Measurements from ENCODE around the gene RADX.

DNA sequence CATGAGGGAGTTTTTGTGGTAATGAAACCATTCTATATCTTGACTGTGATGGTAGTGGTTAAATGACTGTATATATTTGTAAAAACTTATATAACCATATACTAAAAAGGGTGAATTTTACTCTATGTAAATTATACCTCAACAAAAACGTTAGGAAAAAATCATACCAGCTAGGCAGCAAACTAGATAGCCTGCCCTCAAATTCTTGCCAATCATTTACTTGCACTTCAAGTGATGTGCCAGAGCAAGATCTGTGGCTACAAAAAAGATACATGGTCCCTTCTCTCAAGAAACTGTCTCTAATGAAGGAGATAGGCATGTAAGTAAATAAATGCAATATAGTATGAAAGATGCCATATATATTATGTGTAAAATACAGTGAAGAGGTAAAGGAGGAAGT, 104.7 kb downstream of the RADX start:
- TF ChIP-seq, protein P1, sequence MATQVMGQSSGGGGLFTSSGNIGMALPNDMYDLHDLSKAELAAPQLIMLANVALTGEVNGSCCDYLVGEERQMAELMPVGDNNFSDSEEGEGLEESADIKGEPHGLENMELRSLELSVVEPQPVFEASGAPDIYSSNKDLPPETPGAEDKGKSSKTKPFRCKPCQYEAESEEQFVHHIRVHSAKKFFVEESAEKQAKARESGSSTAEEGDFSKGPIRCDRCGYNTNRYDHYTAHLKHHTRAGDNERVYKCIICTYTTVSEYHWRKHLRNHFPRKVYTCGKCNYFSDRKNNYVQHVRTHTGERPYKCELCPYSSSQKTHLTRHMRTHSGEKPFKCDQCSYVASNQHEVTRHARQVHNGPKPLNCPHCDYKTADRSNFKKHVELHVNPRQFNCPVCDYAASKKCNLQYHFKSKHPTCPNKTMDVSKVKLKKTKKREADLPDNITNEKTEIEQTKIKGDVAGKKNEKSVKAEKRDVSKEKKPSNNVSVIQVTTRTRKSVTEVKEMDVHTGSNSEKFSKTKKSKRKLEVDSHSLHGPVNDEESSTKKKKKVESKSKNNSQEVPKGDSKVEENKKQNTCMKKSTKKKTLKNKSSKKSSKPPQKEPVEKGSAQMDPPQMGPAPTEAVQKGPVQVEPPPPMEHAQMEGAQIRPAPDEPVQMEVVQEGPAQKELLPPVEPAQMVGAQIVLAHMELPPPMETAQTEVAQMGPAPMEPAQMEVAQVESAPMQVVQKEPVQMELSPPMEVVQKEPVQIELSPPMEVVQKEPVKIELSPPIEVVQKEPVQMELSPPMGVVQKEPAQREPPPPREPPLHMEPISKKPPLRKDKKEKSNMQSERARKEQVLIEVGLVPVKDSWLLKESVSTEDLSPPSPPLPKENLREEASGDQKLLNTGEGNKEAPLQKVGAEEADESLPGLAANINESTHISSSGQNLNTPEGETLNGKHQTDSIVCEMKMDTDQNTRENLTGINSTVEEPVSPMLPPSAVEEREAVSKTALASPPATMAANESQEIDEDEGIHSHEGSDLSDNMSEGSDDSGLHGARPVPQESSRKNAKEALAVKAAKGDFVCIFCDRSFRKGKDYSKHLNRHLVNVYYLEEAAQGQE (IDR thresholded peaks at IDR 0.05; ENCODE audit: insufficient replicate concordance, low read depth): no peak
- TF ChIP-seq, protein P2, sequence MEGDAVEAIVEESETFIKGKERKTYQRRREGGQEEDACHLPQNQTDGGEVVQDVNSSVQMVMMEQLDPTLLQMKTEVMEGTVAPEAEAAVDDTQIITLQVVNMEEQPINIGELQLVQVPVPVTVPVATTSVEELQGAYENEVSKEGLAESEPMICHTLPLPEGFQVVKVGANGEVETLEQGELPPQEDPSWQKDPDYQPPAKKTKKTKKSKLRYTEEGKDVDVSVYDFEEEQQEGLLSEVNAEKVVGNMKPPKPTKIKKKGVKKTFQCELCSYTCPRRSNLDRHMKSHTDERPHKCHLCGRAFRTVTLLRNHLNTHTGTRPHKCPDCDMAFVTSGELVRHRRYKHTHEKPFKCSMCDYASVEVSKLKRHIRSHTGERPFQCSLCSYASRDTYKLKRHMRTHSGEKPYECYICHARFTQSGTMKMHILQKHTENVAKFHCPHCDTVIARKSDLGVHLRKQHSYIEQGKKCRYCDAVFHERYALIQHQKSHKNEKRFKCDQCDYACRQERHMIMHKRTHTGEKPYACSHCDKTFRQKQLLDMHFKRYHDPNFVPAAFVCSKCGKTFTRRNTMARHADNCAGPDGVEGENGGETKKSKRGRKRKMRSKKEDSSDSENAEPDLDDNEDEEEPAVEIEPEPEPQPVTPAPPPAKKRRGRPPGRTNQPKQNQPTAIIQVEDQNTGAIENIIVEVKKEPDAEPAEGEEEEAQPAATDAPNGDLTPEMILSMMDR (IDR thresholded peaks at IDR 0.05; ENCODE audit: insufficient read depth, low read length): no peak
- TF ChIP-seq GABPA (IDR thresholded peaks at IDR 0.05; ENCODE audit: low read depth): no peak
